Neural progenitor cell (in vitro differentiated cells): ENCODE data around the gene PITPNM3. TPM values are rescaled to one million over a fixed set of nuclear protein-coding genes. Genes with fewer than 3 reads are reported as not detected.
"Not testable (repeated sequence)": the region's sequence is repeated elsewhere in the genome, so short reads cannot be mapped to it uniquely, and the experiment has no call there.

Experiments used
- DNase-seq: peaks from one replicate; pipeline ENCODE4 v3.0.0-alpha.2; 2016; ENCODE audit warnings: low spot score
- H2AFZ ChIP-seq: fragments of 200-600 bp; sonication (generic); replicated peaks from 2 replicates; pipeline ENCODE4 v1.6.1; 2016; ENCODE audit warnings: antibody characterized with exemption
- H3F3A ChIP-seq: fragments of 200-600 bp; sonication (generic); 2 replicates; pipeline ENCODE4 v1.6.1; 2016; ENCODE audit warnings: antibody characterized with exemption, low read depth
- H3K27ac ChIP-seq: fragments of 200-600 bp; sonication (generic); 2 replicates; pipeline ENCODE4 v1.5.1; 2016; ENCODE audit warnings: mild to moderate bottlenecking
- H3K27me3 ChIP-seq: fragments of 200-600 bp; sonication (generic); 2 replicates; pipeline ENCODE4 v1.6.1; 2016; ENCODE audit warnings: mild to moderate bottlenecking, moderate library complexity
- H3K36me3 ChIP-seq: fragments of 200-600 bp; sonication (generic); 2 replicates; pipeline ENCODE4 v1.5.1; 2016
- H3K4me1 ChIP-seq: fragments of 200-600 bp; sonication (generic); 2 replicates; pipeline ENCODE4 v1.6.1; 2016; ENCODE audit warnings: mixed run types
- H3K4me2 ChIP-seq: fragments of 200-600 bp; sonication (generic); 2 replicates; pipeline ENCODE4 v1.6.1; 2016
- H3K4me3 ChIP-seq: fragments of 200-600 bp; sonication (generic); 2 replicates; pipeline ENCODE4 v1.5.1; 2016
- H3K79me2 ChIP-seq: fragments of 200-600 bp; sonication (generic); 2 replicates; pipeline ENCODE4 v1.6.1; 2016; ENCODE audit warnings: low read depth
- H3K9ac ChIP-seq: fragments of 200-600 bp; sonication (generic); 2 replicates; pipeline ENCODE4 v1.6.1; 2016
- H3K9me3 ChIP-seq: fragments of 200-600 bp; sonication (generic); 2 replicates; pipeline ENCODE4 v1.5.1; 2016; ENCODE audit warnings: low read depth
- H4K20me1 ChIP-seq: fragments of 200-600 bp; sonication (generic); 2 replicates; pipeline ENCODE4 v1.6.1; 2016; ENCODE audit warnings: low read depth
- H3K27ac Mint-ChIP-seq: 3 replicates; pipeline ENCODE4 v1.8.0; 2021; ENCODE audit warnings: mixed read lengths
- H3K27me3 Mint-ChIP-seq: 2 replicates; pipeline ENCODE4 v1.8.0; 2022; ENCODE audit warnings: low read depth, mild to moderate bottlenecking, inconsistent platforms, moderate library complexity, mixed read lengths; ENCODE audit not compliant: insufficient read depth
- H3K36me3 Mint-ChIP-seq: 3 replicates; pipeline ENCODE4 v1.8.0; 2021; ENCODE audit warnings: mixed read lengths
- H3K4me1 Mint-ChIP-seq: 3 replicates; pipeline ENCODE4 v1.8.0; 2021; ENCODE audit warnings: mixed read lengths
- H3K4me3 Mint-ChIP-seq: 3 replicates; pipeline ENCODE4 v1.8.0; 2021; ENCODE audit warnings: mild to moderate bottlenecking, moderate library complexity, mixed read lengths
- H3K9me3 Mint-ChIP-seq: 3 replicates; pipeline ENCODE4 v1.8.0; 2020; ENCODE audit warnings: mixed read lengths
- CTCF ChIP-seq: fragments of 200-600 bp; sonication (generic); IDR thresholded peaks from 2 replicates; pipeline ENCODE4 v1.5.1; 2017; ENCODE audit warnings: antibody characterized with exemption, mild to moderate bottlenecking
- EZH2 ChIP-seq: fragments of 200-600 bp; sonication (generic); IDR thresholded peaks from 2 replicates; pipeline ENCODE4 v1.6.1; 2017; ENCODE audit warnings: antibody characterized with exemption, mild to moderate bottlenecking, moderate library complexity
- EZH2phosphoT487 ChIP-seq: fragments of 200-600 bp; sonication (generic); IDR thresholded peaks from 2 replicates; pipeline ENCODE4 v1.6.1; 2017; ENCODE audit warnings: antibody characterized with exemption
- total RNA-seq: library from RNA; depleted of rRNA; stranded (reverse); fragments of >200 nt; gene quantifications from 2 replicates; pipeline ENCODE4 v1.2.3, GENCODE V29; 2015; ENCODE audit warnings: low replicate concordance

PITPNM3 gene
- total RNA-seq, 1 donor from 2014 or later, result 2.8 TPM

GRCh38 chr17:6596941-6597340 is 40.6 kb upstream of the PITPNM3 start:
- no peaks in the 10 kb centered on the region for H3K27me3 Mint-ChIP-seq
- Histone ChIP-seq H3K79me2 (no peaks in the 10 kb centered on the region), H3K4me1 (no peaks in the 10 kb centered on the region), H3F3A (no peaks in the 10 kb centered on the region), H3K4me3 (no peak overlapping the region), H3K27ac (no peak overlapping the region), H3K36me3 (peaks cover 25% of the 10 kb centered on the region), H3K9me3 (no peaks in the 10 kb centered on the region), H4K20me1 (no peaks in the 10 kb centered on the region), H3K4me2 (no peak overlapping the region), H3K27me3 (no peaks in the 10 kb centered on the region), H3K9ac (no peak overlapping the region), H2AFZ (no peak overlapping the region)
- TF ChIP-seq CTCF (no peak), EZH2phosphoT487 (no peak), EZH2 (no peak)
- H3K27ac Mint-ChIP-seq, result no peak overlapping the region
- no peaks in the 10 kb centered on the region for H3K9me3 Mint-ChIP-seq
- H3K36me3 Mint-ChIP-seq, result peaks cover 29% of the 10 kb centered on the region
- H3K4me3 Mint-ChIP-seq, result no peak overlapping the region
- H3K4me1 Mint-ChIP-seq, result no peaks in the 10 kb centered on the region
- no peak for DNase-seq

GRCh38 chr17:6596511-6596910 is 40.2 kb upstream of the PITPNM3 start:
- H4K20me1 ChIP-seq, result no peaks in the 10 kb centered on the region
- Mint-ChIP-seq H3K36me3 (peaks cover 29% of the 10 kb centered on the region), H3K27ac (no peak overlapping the region), H3K4me1 (no peaks in the 10 kb centered on the region), H3K9me3 (no peaks in the 10 kb centered on the region), H3K4me3 (no peak overlapping the region), H3K27me3 (no peaks in the 10 kb centered on the region)
- H3K9me3 ChIP-seq, result no peaks in the 10 kb centered on the region
- H3K27ac ChIP-seq, result no peak overlapping the region
- H3K4me3 ChIP-seq, result no peak overlapping the region
- no peaks in the 10 kb centered on the region for H3K27me3 ChIP-seq
- no peak for TF ChIP-seq EZH2phosphoT487
- TF ChIP-seq CTCF, result no peak
- TF ChIP-seq EZH2, result no peak
- no peak overlapping the region for H3K9ac ChIP-seq
- peaks cover 25% of the 10 kb centered on the region for H3K36me3 ChIP-seq
- H3K4me2 ChIP-seq, result no peak overlapping the region
- H3K79me2 ChIP-seq, result no peaks in the 10 kb centered on the region
- no peak overlapping the region for H2AFZ ChIP-seq
- H3F3A ChIP-seq, result no peaks in the 10 kb centered on the region
- H3K4me1 ChIP-seq, result no peaks in the 10 kb centered on the region
- DNase-seq, result no peak

GRCh38 chr17:6596081-6596480 is 39.7 kb upstream of the PITPNM3 start:
- TF ChIP-seq CTCF (no peak), EZH2phosphoT487 (no peak), EZH2 (no peak)
- H3K36me3 Mint-ChIP-seq, result peaks cover 29% of the 10 kb centered on the region

DNA sequence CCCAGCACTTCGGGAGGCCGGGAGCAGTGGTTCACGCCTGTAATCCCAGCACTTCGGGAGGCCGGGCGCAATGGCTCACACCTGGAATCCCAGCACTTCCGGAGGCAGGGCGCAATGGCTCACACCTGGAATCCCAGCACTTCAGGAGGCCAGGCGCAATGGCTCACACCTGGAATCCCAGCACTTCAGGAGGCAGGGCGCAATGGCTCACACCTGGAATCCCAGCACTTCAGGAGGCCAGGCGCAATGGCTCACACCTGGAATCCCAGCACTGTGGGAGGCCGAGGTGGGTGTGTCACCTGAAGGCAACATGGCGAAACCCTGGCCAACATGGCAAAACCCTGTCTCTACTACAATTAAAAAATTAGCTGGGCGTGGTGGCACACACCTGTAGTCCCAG is 37.0 kb upstream of the PITPNM3 start:
- H3K27me3 Mint-ChIP-seq, H3K4me1 Mint-ChIP-seq, H4K20me1 ChIP-seq, H3K79me2 ChIP-seq, H3K9me3 ChIP-seq, H3K27me3 ChIP-seq, H3K9me3 Mint-ChIP-seq, H2AFZ ChIP-seq, H3K27ac ChIP-seq, H3K9ac ChIP-seq, H3K4me1 ChIP-seq, DNase-seq, H3F3A ChIP-seq, H3K27ac Mint-ChIP-seq, H3K4me3 ChIP-seq, H3K4me2 ChIP-seq, H3K4me3 Mint-ChIP-seq: not testable (repeated sequence)
- peaks cover 29% of the 10 kb centered on the region for H3K36me3 Mint-ChIP-seq
- H3K36me3 ChIP-seq, result peaks cover 25% of the 10 kb centered on the region

More at GRCh38 chr17:6596081-6596480, 39.7 kb upstream of the PITPNM3 start:
- H3K9ac ChIP-seq, result no peak overlapping the region
- no peaks in the 10 kb centered on the region for H4K20me1 ChIP-seq
- no peak overlapping the region for H3K27ac ChIP-seq
- Mint-ChIP-seq H3K4me1 (no peaks in the 10 kb centered on the region), H3K27me3 (no peaks in the 10 kb centered on the region), H3K9me3 (no peaks in the 10 kb centered on the region), H3K27ac (no peak overlapping the region), H3K4me3 (no peak overlapping the region)
- no peak overlapping the region for H3K4me3 ChIP-seq
- H3K4me1 ChIP-seq, result no peaks in the 10 kb centered on the region
- H3F3A ChIP-seq, result no peaks in the 10 kb centered on the region
- H3K36me3 ChIP-seq, result peaks cover 25% of the 10 kb centered on the region
- no peaks in the 10 kb centered on the region for H3K9me3 ChIP-seq
- H2AFZ ChIP-seq, result no peak overlapping the region
- no peak for DNase-seq
- no peaks in the 10 kb centered on the region for H3K27me3 ChIP-seq
- no peak overlapping the region for H3K4me2 ChIP-seq
- no peaks in the 10 kb centered on the region for H3K79me2 ChIP-seq
